GM12872 (cell line): ENCODE measurements around the gene VAV3.

ENCODE experiments used
- TF ChIP-seq, protein P1 (sequence below): IDR thresholded peaks from 3 replicates; pipeline ENCODE4 v1.5.1; 2011; ENCODE audit warnings: low read depth, mild to moderate bottlenecking, low read length, moderate library complexity; ENCODE audit not compliant: insufficient read depth

VAV3 gene

GRCh38 chr1:107559881-107560280, 405.1 kb downstream of the VAV3 start:
- TF ChIP-seq, protein P1, sequence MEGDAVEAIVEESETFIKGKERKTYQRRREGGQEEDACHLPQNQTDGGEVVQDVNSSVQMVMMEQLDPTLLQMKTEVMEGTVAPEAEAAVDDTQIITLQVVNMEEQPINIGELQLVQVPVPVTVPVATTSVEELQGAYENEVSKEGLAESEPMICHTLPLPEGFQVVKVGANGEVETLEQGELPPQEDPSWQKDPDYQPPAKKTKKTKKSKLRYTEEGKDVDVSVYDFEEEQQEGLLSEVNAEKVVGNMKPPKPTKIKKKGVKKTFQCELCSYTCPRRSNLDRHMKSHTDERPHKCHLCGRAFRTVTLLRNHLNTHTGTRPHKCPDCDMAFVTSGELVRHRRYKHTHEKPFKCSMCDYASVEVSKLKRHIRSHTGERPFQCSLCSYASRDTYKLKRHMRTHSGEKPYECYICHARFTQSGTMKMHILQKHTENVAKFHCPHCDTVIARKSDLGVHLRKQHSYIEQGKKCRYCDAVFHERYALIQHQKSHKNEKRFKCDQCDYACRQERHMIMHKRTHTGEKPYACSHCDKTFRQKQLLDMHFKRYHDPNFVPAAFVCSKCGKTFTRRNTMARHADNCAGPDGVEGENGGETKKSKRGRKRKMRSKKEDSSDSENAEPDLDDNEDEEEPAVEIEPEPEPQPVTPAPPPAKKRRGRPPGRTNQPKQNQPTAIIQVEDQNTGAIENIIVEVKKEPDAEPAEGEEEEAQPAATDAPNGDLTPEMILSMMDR: no peak

GRCh38 chr1:107557095-107557494, 407.9 kb downstream of the VAV3 start:
- TF ChIP-seq, protein P1: no peak

GRCh38 chr1:107555578-107555977, 409.4 kb downstream of the VAV3 start:
- TF ChIP-seq, protein P1: no peak

- TF ChIP-seq, protein P1: no peak
Observed at GRCh38 chr1:107552781-107553180, 412.2 kb downstream of the VAV3 start.

DNA sequence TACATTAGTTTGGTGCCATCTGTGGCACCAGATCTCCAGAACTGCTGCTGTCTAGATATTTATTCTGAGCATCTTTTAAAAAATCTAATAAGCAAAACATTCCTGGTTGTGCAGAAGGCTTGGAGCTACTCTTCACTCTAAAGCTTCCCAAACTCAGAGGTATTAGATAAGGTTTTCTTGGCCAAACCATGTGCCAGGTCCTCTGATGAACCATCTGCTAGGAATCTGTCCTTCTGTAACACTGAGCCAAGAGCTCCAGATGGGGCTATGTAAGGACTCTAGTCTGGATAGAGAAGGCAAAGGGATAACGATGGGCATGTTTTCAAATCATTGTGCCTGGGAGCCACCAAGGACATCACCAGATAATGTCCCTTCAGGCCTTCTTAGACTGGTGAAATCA, 413.5 kb downstream of the VAV3 start:
- TF ChIP-seq, protein P1: no peak

GRCh38 chr1:107550358-107550757, 414.6 kb downstream of the VAV3 start:
- TF ChIP-seq, protein P1: no peak

DNA sequence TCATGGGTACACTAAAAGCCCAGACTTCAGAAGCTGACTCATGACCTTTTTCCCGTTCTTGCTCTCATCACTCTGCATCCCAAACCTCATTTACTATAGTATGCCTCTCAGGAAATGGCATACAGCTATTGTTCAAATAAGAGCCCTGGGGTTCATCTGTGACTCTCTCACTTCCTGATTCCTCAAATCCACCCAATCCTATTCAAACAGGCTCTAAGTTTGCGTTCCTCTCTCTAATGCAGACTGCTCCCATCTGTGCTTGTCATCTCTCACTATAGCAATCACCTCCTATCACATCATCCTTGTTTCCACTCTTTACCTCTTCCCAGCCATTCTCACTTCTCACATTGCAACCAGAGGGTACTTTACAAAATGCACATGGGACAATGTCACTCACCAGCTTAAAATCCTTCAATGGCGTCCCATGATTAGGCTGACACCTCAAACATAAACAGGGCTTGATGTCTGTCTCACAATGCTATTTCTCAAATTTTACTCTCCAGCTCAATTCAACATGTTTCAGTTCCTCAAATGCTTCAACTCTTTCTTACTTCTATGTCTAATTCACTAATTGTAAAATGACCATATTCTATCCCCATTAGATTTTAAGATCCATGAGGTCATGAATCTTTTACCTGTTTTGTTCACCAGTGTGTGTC, 415.7 kb downstream of the VAV3 start:
- TF ChIP-seq, protein P1: no peak
